Activated naive CD8-positive, alpha-beta T cell treated with anti-CD3 and anti-CD28 coated beads, Interleukin-2, amount 50 U/mL, for 24 hours (primary cell): ENCODE results near the gene DLX1.
"Not testable (repeated sequence)": the region's sequence is repeated elsewhere in the genome, so short reads cannot be mapped to it uniquely, and the experiment has no call there.

ENCODE experiments used
- ATAC-seq: fragments of 150-1000 bp; cut with Tn5 transposase; one replicate; pipeline ENCODE4 v1.10.0; 2021
- DNase-seq: peaks from one replicate; pipeline ENCODE4 v3.0.0; 2021
- H3K27ac Mint-ChIP-seq: one replicate; pipeline ENCODE4 v1.8.0; 2021; ENCODE audit warnings: mild to moderate bottlenecking, mixed read lengths
- H3K27me3 Mint-ChIP-seq: one replicate; pipeline ENCODE4 v1.8.0; 2021; ENCODE audit warnings: mixed read lengths
- H3K36me3 Mint-ChIP-seq: one replicate; pipeline ENCODE4 v1.8.0; 2021; ENCODE audit warnings: low read depth, mixed read lengths
- H3K4me1 Mint-ChIP-seq: one replicate; pipeline ENCODE4 v1.8.0; 2021; ENCODE audit warnings: mixed read lengths
- H3K4me3 Mint-ChIP-seq: one replicate; pipeline ENCODE4 v1.8.0; 2021; ENCODE audit warnings: mild to moderate bottlenecking, moderate library complexity, mixed read lengths
- H3K9me3 Mint-ChIP-seq: one replicate; pipeline ENCODE4 v1.8.0; 2021; ENCODE audit warnings: mixed read lengths

The DLX1 gene

GRCh38 chr2:172053486-172053885 is 31.8 kb upstream of the DLX1 start:
- Mint-ChIP-seq H3K27me3 (no peaks in the 10 kb centered on the region), H3K9me3 (no peaks in the 10 kb centered on the region), H3K27ac (no peak overlapping the region), H3K36me3 (no peaks in the 10 kb centered on the region), H3K4me3 (no peak overlapping the region), H3K4me1 (no peaks in the 10 kb centered on the region)
- ATAC-seq: no peak
- DNase-seq: no peak

GRCh38 chr2:172056293-172056692 is 29.0 kb upstream of the DLX1 start:
- Mint-ChIP-seq H3K9me3 (no peaks in the 10 kb centered on the region), H3K4me1 (no peaks in the 10 kb centered on the region), H3K27me3 (no peaks in the 10 kb centered on the region), H3K27ac (no peak overlapping the region), H3K36me3 (no peaks in the 10 kb centered on the region), H3K4me3 (no peak overlapping the region)
- ATAC-seq (no peak), DNase-seq (no peak)

- Mint-ChIP-seq H3K27ac (no peak overlapping the region), H3K36me3 (peaks cover 6% of the 10 kb centered on the region), H3K4me3 (no peak overlapping the region), H3K9me3 (no peaks in the 10 kb centered on the region), H3K27me3 (no peaks in the 10 kb centered on the region), H3K4me1 (no peaks in the 10 kb centered on the region)
- DNase-seq (no peak), ATAC-seq (no peak)
Observed at GRCh38 chr2:172058660-172059059, 26.6 kb upstream of the DLX1 start.

- H3K4me3 Mint-ChIP-seq, ATAC-seq, H3K4me1 Mint-ChIP-seq, H3K27me3 Mint-ChIP-seq, H3K27ac Mint-ChIP-seq, H3K9me3 Mint-ChIP-seq, DNase-seq: not testable (repeated sequence)
- peaks cover 10% of the 10 kb centered on the region for H3K36me3 Mint-ChIP-seq
Observed at GRCh38 chr2:172060118-172060517, 25.2 kb upstream of the DLX1 start.

GRCh38 chr2:172062402-172063004 is 22.8 kb upstream of the DLX1 start:
- no peak overlapping the region for H3K27ac Mint-ChIP-seq
- DNase-seq (no peak), ATAC-seq (no peak)
- H3K4me1 Mint-ChIP-seq: no peaks in the 10 kb centered on the region
- no peaks in the 10 kb centered on the region for H3K27me3 Mint-ChIP-seq
- no peak overlapping the region for H3K4me3 Mint-ChIP-seq
- no peaks in the 10 kb centered on the region for H3K9me3 Mint-ChIP-seq
- peaks cover 16% of the 10 kb centered on the region for H3K36me3 Mint-ChIP-seq

- no peak overlapping the region for H3K27ac Mint-ChIP-seq
- H3K27me3 Mint-ChIP-seq: no peaks in the 10 kb centered on the region
- ATAC-seq: no peak
- H3K36me3 Mint-ChIP-seq: peaks cover 17% of the 10 kb centered on the region
- H3K4me1 Mint-ChIP-seq: no peaks in the 10 kb centered on the region
- H3K9me3 Mint-ChIP-seq: no peaks in the 10 kb centered on the region
- DNase-seq: no peak
- H3K4me3 Mint-ChIP-seq: no peak overlapping the region
Observed at GRCh38 chr2:172063446-172063845, 21.9 kb upstream of the DLX1 start.

- DNase-seq: no peak
- no peak overlapping the region for H3K4me3 Mint-ChIP-seq
- H3K27me3 Mint-ChIP-seq: peaks cover 2% of the 10 kb centered on the region
- no peak overlapping the region for H3K27ac Mint-ChIP-seq
- peaks cover 21% of the 10 kb centered on the region for H3K36me3 Mint-ChIP-seq
- H3K4me1 Mint-ChIP-seq: no peaks in the 10 kb centered on the region
- H3K9me3 Mint-ChIP-seq: no peaks in the 10 kb centered on the region
- ATAC-seq: no peak
Observed at GRCh38 chr2:172065111-172065510, 20.2 kb upstream of the DLX1 start.

- H3K4me3 Mint-ChIP-seq: no peak overlapping the region
- DNase-seq (no peak), ATAC-seq (no peak)
- no peaks in the 10 kb centered on the region for H3K9me3 Mint-ChIP-seq
- no peaks in the 10 kb centered on the region for H3K4me1 Mint-ChIP-seq
- no peak overlapping the region for H3K27ac Mint-ChIP-seq
- H3K36me3 Mint-ChIP-seq: peaks cover 21% of the 10 kb centered on the region
- H3K27me3 Mint-ChIP-seq: peaks cover 2% of the 10 kb centered on the region
Observed at GRCh38 chr2:172066394-172066886, 18.9 kb upstream of the DLX1 start.

- DNase-seq, ATAC-seq, H3K27me3 Mint-ChIP-seq, H3K4me1 Mint-ChIP-seq, H3K4me3 Mint-ChIP-seq, H3K27ac Mint-ChIP-seq, H3K9me3 Mint-ChIP-seq: not testable (repeated sequence)
- H3K36me3 Mint-ChIP-seq: peaks cover 23% of the 10 kb centered on the region
Observed at GRCh38 chr2:172067905-172068304, 17.4 kb upstream of the DLX1 start.

GRCh38 chr2:172070936-172071335 is 14.4 kb upstream of the DLX1 start:
- no peak for ATAC-seq
- no peak overlapping the region for H3K27ac Mint-ChIP-seq
- no peak overlapping the region for H3K4me3 Mint-ChIP-seq
- peaks cover 6% of the 10 kb centered on the region for H3K27me3 Mint-ChIP-seq
- H3K4me1 Mint-ChIP-seq: no peaks in the 10 kb centered on the region
- DNase-seq: no peak
- H3K9me3 Mint-ChIP-seq: no peaks in the 10 kb centered on the region
- peaks cover 15% of the 10 kb centered on the region for H3K36me3 Mint-ChIP-seq

- H3K4me1 Mint-ChIP-seq: no peaks in the 10 kb centered on the region
- peaks cover 11% of the 10 kb centered on the region for H3K36me3 Mint-ChIP-seq
- peaks cover 9% of the 10 kb centered on the region for H3K27me3 Mint-ChIP-seq
- no peak for ATAC-seq
- H3K9me3 Mint-ChIP-seq: no peaks in the 10 kb centered on the region
- no peak for DNase-seq
- H3K27ac Mint-ChIP-seq: no peak overlapping the region
- no peak overlapping the region for H3K4me3 Mint-ChIP-seq
Observed at GRCh38 chr2:172072303-172072702, 13.0 kb upstream of the DLX1 start.

GRCh38 chr2:172072706-172073105 is 12.6 kb upstream of the DLX1 start:
- no peaks in the 10 kb centered on the region for H3K4me1 Mint-ChIP-seq
- no peaks in the 10 kb centered on the region for H3K9me3 Mint-ChIP-seq
- no peak overlapping the region for H3K27ac Mint-ChIP-seq
- ATAC-seq: no peak
- H3K4me3 Mint-ChIP-seq: no peak overlapping the region
- DNase-seq: no peak
- peaks cover 8% of the 10 kb centered on the region for H3K36me3 Mint-ChIP-seq
- H3K27me3 Mint-ChIP-seq: peaks cover 9% of the 10 kb centered on the region

- DNase-seq (no peak), ATAC-seq (no peak)
- peaks cover 8% of the 10 kb centered on the region for H3K36me3 Mint-ChIP-seq
- peaks cover 9% of the 10 kb centered on the region for H3K27me3 Mint-ChIP-seq
- H3K4me1 Mint-ChIP-seq: no peaks in the 10 kb centered on the region
- H3K9me3 Mint-ChIP-seq: no peaks in the 10 kb centered on the region
- no peak overlapping the region for H3K27ac Mint-ChIP-seq
- H3K4me3 Mint-ChIP-seq: no peak overlapping the region
Observed at GRCh38 chr2:172073518-172073917, 11.8 kb upstream of the DLX1 start.

GRCh38 chr2:172074254-172074653 is 11.1 kb upstream of the DLX1 start:
- DNase-seq (no peak), ATAC-seq (no peak)
- H3K9me3 Mint-ChIP-seq: no peaks in the 10 kb centered on the region
- H3K27ac Mint-ChIP-seq: no peak overlapping the region
- no peaks in the 10 kb centered on the region for H3K4me1 Mint-ChIP-seq
- peaks cover 10% of the 10 kb centered on the region for H3K27me3 Mint-ChIP-seq
- peaks cover 4% of the 10 kb centered on the region for H3K36me3 Mint-ChIP-seq
- no peak overlapping the region for H3K4me3 Mint-ChIP-seq

- H3K27me3 Mint-ChIP-seq: peaks cover 60% of the 10 kb centered on the region
- peaks cover 6% of the 10 kb centered on the region for H3K36me3 Mint-ChIP-seq
- H3K9me3 Mint-ChIP-seq: peaks cover 4% of the 10 kb centered on the region
- no peak overlapping the region for H3K4me3 Mint-ChIP-seq
- H3K4me1 Mint-ChIP-seq: peaks cover 9% of the 10 kb centered on the region
- DNase-seq (no peak), ATAC-seq (no peak)
- H3K27ac Mint-ChIP-seq: no peak overlapping the region
Observed at GRCh38 chr2:172079416-172079815, 5.9 kb upstream of the DLX1 start.
